Suprapubic skin (tissue), 4 donors: ENCODE data around the gene LELP1.

ENCODE experiments used
- CTCF ChIP-seq, 2 donors: fragments of 200-600 bp in 1 of 2; fragments of 450-650 bp in 1 of 2; sonication (generic) in 1 of 2; IDR thresholded peaks; one replicate each; pipeline ENCODE4 v1.5.1; 2016 to 2019; ENCODE audit warnings: antibody characterized with exemption in 2 of 2, mild to moderate bottlenecking in 1 of 2, moderate library complexity in 1 of 2
- POLR2A ChIP-seq, 2 donors: fragments of 450-650 bp; IDR thresholded peaks; one replicate each; pipeline ENCODE4 v1.6.1; 2017; ENCODE audit warnings: antibody characterized with exemption in 2 of 2, mild to moderate bottlenecking in 2 of 2, moderate library complexity in 2 of 2
- POLR2AphosphoS5 ChIP-seq, 3 donors: sonication (generic); formaldehyde crosslinking; IDR thresholded peaks; one replicate each; pipeline ENCODE4 v1.6.1; 2017; ENCODE audit warnings: antibody characterized with exemption in 3 of 3

GRCh38 chr1:153192697-153193096 is 10.5 kb upstream of the LELP1 start:
- TF ChIP-seq POLR2AphosphoS5 (IDR thresholded peaks at IDR 0.05) (no peak), CTCF (IDR thresholded peaks at IDR 0.05) (peak; percentile 5 to 18), POLR2A (IDR thresholded peaks at IDR 0.05) (no peak)
